GM04504 (cell line): ENCODE measurements around the gene PLEKHB2.
"Not testable (repeated sequence)": the region's sequence is repeated elsewhere in the genome, so short reads cannot be mapped to it uniquely, and the experiment has no call there.

Source experiments
- DNase-seq: peaks from one replicate; pipeline ENCODE4 v3.0.0-alpha.2; 2012; ENCODE audit warnings: low read depth

Gene PLEKHB2

DNA sequence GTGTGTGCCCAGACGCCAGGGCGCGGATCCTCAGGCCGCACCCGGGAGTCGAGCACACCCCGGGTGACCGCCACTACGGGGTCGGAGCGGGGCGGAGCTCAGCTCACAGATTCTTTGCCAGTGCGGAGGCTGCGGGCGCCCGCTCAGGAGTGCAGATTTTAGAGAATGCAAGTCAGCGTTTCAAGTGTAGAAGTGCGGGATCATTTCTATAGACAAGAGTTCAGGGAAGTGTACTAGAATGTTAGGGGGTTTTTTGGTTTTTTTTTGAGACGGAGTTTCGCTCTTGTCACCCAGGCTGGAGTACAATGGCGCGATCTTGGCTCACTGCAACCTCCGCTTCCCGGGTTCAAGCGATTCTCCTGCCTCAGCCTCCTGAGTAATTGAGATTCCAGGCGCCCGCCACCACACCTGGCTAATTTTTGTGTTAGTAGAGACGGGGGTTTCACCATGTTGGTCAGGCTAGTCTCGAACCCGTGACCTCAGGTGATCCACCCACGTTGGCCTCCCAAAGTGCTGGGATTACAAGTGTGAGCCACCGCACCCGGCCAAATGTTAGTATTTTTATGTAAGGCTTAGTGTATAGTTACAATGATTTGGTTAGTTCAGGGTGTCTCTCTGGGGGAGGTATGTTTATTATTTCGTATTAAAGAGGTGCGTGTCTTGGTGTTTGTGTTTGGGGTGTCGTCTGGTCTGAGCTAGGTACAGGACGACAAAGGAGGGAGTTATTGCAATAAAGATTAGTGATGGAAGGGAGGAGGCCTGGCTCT lies 11.3 kb upstream of the PLEKHB2 start:
- DNase-seq, result no peak

- DNase-seq, result no peak
Measured at GRCh38 chr2:131094463-131095281, 10.5 kb upstream of the PLEKHB2 start.

GRCh38 chr2:131103165-131103564 lies 2.0 kb upstream of the PLEKHB2 start:
- DNase-seq, result no peak

DNA sequence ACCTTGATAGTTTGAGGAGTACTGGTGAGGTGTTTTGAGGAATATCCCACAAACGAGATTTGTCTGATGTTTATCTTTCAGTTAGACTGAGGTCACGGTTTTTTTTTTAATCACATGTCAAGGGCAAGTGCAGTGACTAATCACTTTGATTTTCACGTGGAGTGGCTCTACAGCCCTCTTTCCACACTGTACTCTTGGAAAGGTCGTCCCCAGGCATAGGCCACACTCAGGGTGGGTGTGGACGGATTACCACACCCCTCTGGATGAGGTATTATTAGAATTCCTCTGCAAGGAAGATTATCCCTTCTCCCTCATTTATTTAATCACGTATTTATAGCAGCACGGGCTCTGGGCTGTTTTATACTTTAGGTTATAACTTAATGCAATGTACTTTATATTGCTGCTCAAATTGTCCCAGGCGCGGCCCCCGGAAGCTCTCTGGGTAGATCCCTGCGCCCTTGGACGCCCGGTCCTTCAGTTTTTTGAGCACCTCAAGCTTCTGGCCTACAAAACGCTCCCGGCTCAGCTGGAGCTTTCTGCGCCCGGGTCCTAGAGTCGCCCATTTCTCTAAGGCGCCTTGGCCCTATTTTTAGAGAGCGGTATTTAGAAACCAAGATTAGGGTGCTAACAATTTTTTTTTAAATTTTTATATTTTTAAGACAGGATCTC lies 515 bp upstream of the PLEKHB2 start:
- peak; percentile 55 for DNase-seq

- DNase-seq, result no peak
Measured at GRCh38 chr2:131105950-131106801, 1.0 kb downstream of the PLEKHB2 start.

GRCh38 chr2:131112529-131112928 lies 7.4 kb downstream of the PLEKHB2 start:
- no peak for DNase-seq

- no peak for DNase-seq
Measured at GRCh38 chr2:131113566-131114227, 8.6 kb downstream of the PLEKHB2 start.

- not testable (repeated sequence) for DNase-seq
Measured at GRCh38 chr2:131114950-131115349, 9.8 kb downstream of the PLEKHB2 start.

DNA sequence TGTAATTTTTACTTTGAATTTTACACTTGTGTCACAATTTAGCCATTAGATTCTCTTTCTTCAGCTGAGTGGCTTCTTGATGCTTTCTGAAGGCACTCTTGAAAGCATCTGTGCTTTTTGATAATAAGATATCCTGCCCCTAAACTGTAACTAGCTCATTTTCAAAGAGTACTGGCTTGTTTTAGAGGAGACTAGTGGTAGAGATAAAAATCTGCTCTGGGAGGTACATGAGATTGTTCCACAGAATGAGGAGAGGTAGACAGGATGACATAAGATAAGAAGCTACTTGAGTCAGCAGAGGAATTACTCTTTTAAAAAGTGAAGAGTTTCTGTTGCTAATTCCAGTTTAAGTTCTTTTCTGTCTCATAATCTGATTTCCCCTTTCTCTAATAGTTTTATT lies 10.6 kb downstream of the PLEKHB2 start:
- DNase-seq, result no peak

- DNase-seq, result no peak
Measured at GRCh38 chr2:131120815-131121317, 15.7 kb downstream of the PLEKHB2 start.

DNA sequence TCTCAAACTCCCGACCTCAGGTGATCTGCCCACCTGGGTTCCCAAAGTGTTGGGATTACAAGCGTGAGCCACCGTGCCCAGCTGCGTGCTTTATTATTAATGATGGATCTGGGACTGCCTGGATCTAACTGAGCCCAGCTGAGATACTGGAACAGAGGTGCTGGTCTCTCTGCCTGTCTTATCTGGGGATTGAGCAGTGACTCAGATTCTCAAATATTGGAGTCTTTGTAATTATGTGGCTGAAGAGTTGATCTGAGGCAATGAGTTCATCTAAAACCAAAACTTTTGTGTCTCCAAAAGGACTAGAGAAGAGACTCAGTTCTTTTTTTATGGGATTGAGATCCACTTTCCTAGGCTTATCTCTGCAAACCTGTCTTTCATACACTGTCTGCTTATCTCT lies 16.3 kb downstream of the PLEKHB2 start:
- no peak for DNase-seq

DNA sequence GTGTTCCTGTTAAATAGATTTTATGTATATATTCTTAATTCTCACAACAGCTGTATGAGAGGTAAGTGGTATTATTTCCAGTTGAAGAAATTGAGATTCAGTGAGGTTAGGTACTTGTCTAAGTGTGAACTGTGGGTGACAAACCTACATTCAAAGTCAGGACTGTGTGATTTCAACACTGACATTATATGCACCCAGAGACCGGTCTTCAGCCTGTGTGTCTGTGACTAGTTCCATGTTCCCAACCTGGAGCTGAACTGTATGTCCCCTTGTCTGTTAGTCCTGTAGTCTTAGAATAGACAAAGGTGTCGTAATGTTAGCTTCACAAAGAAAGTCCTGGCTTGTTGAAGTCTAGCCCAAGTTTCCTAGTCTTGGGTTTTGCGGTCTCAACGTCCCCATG lies 17.4 kb downstream of the PLEKHB2 start:
- no peak for DNase-seq

GRCh38 chr2:131123192-131123591 lies 18.1 kb downstream of the PLEKHB2 start:
- DNase-seq, result no peak

DNA sequence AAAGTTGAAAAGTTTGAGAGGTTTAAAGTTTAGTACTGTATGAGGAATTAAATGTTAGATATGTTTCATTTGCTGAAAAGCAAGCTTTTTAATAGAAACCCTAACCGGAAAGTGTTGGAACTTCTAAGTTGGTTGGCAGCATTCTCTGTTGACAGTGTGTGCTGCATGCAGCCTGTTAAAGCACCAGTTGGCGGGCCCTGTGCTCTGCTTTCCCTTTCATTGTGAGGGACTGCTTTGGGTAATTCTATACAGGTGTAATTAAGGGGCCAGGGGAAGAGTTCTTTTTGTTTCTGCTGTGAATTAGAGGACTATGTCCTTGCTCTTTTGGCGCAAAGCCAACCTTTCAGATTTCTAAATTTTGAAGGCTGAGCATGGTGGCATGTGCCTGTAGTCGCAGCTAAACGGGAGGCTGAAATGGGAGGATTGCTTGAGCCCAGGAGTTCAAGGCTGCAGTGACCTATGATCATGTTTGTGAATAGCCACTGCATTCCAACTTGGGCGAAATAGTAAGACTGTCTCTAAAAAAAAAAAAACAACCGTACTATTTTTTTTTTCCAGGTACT lies 20.1 kb downstream of the PLEKHB2 start:
- no peak for DNase-seq

DNA sequence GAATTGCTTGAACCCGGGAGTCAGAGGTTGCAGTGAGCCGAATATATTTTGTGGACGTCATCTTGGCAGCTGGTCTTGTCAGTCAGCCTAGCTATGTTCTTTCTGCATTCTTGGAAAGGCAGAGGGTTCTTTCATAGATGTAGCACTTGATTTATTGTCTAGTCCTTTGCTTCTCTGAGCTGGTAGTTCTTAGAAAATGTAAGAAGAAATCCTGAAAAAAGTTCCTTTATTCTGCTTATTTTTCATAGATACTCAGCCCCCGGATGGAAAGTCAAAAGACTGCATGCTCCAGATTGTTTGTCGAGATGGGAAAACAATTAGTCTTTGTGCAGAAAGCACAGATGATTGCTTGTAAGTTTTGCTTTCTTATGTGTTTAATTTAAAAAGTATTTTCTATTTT lies 21.3 kb downstream of the PLEKHB2 start:
- no peak for DNase-seq

DNA sequence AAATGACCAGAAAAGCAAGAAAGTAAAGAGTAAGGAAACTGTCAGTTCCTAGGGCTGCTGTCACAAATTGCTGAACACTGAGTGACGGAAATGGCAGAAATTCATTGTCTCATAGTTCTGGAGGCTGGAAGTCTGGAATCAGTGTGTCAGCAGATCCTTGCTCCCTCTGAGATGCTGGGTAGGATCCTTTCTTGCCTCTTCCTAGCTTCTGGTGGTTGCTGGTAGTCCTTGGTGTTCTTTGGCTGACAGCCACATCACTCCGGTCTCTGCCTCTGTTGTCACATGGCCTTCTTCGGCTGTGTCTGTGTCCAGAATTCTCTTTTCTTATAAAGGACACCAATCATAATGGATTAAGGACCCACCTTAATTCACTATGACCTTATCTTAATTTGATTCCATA lies 21.9 kb downstream of the PLEKHB2 start:
- no peak for DNase-seq

- no peak for DNase-seq
Measured at GRCh38 chr2:131127981-131128380, 22.8 kb downstream of the PLEKHB2 start.

DNA sequence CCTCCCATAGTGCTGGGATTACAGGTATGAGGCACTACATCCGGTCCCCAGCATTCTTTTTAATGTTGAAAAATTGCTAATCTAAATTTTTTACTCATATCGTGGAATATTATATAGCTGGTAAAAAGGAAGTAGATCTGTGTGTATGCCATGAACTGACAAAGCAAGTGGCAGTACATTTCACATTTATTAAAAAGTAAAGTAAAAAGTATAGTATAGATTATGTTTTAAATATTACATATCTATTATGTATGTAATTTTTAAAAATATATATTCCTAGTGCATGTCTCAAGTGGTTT lies 25.1 kb downstream of the PLEKHB2 start:
- DNase-seq, result no peak

- no peak for DNase-seq
Measured at GRCh38 chr2:131132729-131133128, 27.6 kb downstream of the PLEKHB2 start.

DNA sequence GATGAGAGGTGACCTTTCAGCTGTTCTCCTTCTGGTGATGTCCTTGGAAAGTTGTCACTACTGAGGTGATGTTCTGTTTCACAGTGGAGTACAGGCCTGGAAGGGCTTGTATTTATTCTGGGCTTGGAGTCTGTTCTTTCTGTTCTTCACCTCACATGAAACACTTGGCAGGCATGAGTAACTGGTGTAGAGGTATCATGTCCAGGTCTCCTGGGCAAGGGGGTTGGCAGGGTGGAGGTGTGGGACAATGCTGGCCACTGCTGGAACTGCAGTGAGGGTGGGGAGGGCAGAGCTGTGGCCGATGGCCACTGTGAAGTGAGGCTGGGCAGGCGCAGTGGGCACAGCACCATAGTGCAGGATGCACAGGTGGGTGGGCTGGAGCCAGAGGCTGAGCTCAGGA lies 35.4 kb downstream of the PLEKHB2 start:
- no peak for DNase-seq

DNA sequence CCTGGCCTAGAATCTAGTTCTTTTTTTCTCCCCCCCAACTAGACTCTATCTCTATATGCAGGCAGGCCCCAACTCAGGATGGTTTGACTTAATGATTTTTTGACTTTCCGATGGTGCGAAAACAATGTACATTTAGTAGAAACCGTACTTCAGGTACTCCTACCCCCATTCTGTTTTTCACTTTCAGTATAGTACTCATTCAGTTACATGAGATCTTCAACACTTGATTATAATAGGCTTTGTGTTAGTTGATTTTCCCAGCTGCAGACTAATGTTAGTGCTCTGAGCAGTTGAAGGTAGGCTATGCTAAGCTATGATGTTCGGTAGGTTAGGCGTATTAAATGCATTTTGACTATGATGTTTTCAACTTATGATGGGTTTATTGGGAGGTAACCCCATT lies 37.7 kb downstream of the PLEKHB2 start:
- no peak for DNase-seq
